Stimulated activated CD4-positive, alpha-beta T cell treated with anti-CD3 and anti-CD28 coated beads, Interleukin-2, amount 100 ng/mL, for 24 hours (primary cell): ENCODE data around the gene REXO1.
A peak's percentile ranks its signal among the peaks of the same experiment; 100 is the strongest.
"Not testable (repeated sequence)": the region's sequence is repeated elsewhere in the genome, so short reads cannot be mapped to it uniquely, and the experiment has no call there.

Experiments
- DNase-seq, 2 donors: peaks; one replicate each; pipeline ENCODE4 v3.0.0-alpha.2; 2020

Gene REXO1

DNA sequence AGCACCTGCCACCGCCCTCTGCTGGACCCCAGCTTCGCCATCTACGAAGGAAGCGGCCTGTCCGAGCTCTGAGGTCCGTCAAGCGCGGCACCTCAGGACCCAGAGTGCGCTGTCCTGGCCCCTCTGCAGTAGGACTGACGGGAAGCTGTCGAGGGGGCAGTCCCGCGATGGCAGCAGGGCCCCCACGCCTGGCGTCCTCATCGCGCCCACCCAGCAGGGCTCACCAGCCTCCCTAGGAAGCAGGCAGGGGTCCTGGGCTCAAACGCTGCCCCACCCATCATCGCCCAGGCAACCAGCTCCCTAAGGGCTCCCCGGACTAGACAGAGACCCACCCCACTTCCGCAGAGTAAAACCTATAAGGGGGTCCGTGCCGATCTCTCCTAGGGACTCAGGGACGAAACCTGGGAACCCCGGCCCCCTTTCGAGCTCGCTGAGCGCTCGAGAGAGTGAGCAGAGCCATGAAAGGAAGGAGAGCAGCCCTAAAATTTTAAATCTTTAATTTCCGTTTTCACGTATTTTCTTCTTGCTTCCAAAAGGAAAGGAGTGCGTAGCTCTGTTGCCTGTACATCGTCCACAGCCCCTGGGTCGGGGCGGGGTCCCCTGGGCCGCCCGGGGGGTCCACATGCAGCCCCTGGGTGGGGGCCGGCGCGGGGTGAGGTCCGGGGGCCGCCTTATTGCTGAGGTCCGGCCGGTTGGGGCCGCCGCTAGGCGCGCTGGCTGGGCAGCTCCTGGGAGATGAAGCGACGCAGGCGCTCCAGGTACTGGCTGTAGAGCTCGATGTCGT, 28.4 kb upstream of the REXO1 start:
- DNase-seq, result not testable (repeated sequence)

DNA sequence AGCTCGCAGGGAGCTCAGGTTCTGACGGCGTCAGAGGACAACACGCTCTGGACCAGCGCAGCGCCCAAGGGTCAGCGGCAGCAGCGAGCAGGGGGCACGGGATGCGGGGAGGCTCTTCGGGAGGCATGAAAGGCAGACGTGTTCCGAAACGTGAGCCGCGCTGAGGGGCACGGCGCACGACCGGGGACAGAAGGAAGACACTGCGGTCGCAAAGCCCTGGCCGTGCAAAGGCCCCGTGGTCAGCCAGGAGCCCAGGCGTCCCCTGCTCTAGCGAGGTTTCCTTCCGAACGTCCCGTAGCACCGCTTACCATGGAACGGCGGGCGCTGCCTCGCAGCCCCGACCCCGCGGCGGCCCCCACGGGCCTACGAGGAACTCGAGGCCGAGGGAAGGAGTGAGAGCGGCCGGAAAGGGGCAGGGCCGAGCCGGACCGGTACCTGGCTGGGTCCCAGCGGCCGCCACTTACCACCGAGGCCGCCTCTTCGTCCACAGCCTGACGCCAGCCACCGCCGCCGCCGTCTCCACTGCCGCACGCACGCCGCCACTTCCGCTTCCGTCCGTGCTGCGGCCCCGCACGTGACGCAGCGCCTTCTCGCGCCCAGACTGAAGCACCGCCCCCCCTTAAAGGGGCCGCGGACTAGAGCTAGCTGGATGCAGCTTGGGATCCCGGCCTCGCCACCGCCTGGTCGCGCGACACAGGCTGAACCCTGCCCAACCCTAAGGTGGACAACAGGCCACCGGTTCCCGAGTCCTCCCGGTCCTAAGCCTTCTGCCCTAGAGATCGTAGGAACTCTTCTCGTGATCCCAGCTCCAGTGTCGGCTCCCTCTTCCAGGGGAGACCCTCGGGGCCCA, 27.6 kb upstream of the REXO1 start:
- DNase-seq, result peak; percentile 89 to 92

DNA sequence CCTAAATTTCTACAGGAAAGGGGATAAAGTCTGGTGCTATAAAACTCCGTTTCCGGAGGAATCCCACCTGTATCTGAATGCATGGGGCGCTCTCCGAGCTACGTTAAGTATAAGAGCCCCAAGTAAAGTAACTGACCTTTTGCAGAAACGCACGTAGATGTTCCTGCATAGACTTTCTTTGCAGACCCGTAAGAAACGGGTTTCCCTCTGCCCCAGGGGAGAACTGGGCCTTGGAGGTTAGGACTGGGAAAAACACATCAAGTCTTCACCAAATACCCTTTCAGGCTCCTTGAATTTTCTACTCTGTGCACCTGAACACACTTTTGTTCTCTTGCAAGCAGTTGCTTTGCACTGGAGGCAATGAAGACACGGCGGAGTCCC, 27.0 kb upstream of the REXO1 start:
- DNase-seq, result not testable (repeated sequence)

DNA sequence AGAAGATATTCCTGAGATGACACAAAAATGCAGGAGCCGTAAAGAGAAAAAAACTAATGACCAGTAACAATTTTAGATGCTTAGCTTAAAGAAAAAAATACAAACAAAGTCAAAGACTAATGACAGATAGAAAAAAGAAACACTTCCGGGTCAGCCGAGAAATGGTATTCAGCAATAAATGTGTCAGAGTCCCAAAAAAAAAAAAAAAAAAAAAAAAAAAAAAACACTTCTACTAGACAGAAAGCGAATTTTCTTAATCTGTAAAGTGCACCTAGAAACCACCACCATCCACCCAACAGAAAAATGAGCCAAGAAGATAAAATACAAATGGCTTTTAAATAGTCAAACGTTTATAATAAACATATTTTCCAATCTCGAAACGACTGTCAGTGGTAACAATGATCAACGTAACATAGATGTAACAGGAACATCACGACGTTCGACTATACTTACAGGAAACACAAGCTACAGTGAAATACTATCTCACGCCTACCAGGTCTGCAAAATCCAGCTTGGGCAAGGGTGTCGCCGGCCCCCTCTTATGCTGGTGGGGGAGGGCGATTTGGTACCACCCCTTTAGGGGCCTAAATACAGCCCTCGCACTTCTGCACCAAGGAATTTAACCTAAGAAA, 26.4 kb upstream of the REXO1 start:
- DNase-seq, result no peak

DNA sequence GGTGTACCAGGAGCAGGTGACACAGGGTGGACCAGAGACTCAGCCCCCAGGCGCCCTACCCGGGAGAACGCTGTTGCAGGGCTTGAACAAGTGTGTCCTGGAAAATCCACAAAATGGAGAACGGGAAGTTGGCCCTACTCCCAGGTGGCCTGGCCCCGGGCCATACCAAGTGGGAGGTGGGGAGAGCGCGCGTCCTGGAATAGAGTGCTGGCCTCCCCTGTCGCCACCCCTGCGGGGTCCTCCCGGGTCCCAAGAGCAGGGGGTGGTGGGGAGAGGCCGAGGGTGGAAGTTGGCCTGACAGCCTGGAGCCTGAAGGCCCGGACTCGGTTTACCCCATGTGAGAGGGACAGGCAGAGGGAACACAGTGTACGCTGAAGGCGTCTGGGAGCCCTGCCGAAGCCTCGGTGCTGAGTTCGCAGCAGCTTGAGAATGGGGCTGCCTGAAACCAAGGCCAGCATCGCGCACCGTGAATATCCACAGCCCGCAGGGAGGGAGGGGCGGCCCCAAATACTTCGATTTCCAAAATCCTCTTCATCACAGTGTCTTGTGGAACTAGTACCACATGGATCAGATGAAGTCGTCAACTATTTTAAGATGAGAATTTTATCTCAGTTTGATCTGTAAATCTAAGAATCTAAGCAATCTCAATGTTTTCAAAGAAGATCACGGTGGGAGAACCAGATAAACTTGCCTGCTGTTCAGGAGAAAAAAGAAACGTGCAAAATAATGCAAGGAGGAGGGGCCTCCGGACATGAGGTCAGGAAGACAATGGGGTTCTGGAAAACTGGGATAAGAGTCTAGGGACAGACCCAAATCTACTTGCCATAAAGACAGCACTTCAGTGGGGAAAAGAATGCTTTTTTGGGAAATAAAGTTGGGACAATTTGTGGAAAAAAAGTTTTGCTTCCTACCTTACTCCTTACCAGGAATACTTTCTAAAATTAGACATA, 25.5 kb upstream of the REXO1 start:
- no peak for DNase-seq

DNA sequence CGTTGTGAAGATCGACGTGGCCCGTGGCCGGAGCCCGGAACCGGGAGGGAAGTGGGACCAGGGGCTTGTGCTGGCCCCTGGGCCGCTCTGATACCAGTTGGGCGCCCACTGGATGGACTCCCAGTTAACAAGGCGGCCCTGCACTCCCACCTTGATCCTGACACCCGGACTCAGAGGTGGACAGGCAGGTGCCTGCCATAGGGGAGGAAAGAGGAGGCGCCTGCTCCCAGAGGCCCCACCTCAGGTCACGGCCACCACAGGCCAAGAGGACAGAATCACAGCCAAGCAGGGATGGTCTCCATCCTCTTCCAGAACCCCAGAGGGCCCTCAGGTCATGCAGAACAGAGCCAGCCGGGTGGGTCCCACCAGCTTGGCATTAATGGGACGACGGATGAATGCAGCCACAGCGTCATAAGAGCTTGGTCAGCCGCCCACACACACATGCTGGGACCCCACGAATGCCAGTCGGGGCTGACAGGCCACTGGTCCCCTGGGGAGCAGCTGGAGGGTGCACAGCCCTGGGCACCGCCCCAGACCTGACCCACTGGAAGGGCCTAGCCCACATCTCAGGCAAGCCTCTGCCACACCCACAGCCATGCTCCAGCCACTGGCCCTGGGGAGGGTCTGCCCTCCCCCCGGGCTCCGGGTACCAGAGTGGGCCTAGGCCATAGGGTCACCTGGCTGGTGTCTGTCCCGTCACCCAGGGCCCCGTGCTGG, 24.7 kb upstream of the REXO1 start:
- no peak for DNase-seq

DNA sequence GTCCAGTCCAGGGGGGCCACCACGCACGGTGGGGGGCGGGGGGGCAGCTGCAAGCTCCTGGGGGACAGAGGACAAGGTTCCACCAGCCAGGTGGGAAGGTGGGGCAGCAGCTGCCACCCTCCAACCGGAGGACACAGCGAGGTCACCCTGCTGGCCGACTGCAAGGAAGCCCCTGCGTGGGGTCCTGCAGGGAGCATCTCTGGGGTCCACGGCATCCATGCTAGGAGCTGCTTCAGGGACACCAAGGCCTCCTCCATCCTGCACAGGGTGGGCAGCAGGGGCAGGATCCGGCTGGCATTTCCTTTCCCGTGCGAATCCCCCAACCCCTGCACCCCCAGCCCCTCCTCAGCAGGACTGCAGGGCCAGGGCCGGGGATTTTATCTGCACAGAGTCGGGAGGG, 23.3 kb upstream of the REXO1 start:
- DNase-seq, result no peak

DNA sequence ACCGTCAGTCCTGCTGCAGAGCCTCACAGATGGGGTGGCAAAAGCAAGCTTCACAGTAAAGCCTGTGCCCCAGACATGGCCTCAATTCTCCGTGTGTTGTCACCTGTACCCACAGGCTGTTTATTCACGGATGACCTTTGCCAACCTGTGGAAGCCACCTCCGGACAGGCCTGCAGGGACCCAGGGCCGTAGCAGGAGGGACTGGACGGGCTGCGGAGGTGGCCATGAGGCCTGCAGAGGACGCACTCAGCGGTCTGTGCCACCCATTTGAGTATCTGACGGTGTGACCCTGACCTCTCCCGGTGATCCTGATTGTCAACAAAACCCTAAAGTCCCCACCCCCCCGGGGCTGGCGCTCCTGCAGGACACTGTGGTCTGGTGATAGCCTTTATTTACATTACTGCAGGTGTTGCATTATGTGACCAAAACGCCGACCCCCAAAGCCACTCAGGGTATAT, 22.9 kb upstream of the REXO1 start:
- no peak for DNase-seq

DNA sequence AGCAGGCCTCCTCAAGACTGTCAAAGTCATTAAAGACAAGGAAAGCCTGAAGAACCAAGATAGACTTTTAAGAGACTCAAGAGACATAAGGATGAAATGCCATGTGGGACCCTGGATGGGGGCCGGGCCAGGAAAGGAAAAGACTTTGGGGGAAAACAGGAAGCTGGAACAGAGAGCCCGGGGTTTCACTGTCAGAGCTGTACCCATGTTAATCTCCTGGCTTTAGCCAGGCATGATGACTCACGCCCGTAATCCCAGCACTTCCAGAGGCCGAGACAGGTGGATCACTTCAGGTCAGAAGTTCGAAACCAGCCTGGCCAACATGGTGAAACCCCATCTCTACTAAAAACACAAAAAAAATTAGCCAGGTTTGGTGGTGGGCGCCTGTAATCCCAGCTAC, 20.7 kb upstream of the REXO1 start:
- no peak for DNase-seq

DNA sequence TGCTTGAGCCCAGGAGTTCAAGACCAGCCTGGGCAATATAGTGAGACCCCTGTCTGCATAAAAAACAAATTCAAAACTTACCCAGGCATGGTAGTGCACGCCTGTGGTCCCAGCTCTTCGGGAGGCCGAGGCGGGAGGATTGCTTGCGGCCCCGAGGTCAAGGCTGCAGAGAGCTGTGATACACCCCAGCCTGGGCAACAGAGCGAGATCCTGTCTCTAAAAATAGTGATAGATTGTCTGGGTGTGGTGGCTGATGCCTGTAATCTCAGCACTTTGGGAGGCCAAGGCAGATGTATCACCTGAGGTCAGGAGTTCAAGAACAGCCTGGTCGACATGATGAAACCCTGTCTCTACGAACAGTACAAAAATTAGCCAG, 19.1 kb upstream of the REXO1 start:
- no peak for DNase-seq

DNA sequence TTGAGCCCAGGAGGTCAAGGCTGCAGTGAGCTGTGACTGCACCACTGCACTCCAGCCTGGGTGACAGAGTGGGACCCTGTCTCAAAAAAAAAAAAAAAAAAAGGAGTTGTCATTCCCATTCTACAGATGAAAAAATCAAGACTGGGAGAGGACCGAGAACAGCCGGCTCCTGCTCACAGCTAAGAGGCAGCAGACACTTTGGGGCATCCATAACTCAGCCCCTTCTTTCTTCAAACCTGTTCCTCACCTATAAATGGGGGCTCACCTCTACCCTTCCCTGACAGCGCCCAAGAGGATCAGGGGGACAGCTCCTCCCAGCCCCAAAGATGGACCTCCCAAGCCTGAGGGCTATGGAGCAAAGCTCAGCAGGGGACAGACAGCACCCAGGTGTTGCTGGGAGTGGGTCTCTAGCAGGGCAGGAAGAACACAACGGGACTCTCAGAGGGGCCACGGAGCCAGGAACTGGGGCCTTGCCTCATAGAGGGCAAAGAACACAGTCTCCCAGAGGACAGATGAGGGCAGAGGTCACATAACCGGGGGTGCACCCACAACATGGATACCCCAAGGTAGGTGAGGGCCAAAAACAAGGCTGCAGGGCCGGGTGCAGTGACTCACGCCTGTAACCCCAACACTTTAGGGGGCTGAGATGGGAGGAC, 18.5 kb upstream of the REXO1 start:
- DNase-seq, result no peak

DNA sequence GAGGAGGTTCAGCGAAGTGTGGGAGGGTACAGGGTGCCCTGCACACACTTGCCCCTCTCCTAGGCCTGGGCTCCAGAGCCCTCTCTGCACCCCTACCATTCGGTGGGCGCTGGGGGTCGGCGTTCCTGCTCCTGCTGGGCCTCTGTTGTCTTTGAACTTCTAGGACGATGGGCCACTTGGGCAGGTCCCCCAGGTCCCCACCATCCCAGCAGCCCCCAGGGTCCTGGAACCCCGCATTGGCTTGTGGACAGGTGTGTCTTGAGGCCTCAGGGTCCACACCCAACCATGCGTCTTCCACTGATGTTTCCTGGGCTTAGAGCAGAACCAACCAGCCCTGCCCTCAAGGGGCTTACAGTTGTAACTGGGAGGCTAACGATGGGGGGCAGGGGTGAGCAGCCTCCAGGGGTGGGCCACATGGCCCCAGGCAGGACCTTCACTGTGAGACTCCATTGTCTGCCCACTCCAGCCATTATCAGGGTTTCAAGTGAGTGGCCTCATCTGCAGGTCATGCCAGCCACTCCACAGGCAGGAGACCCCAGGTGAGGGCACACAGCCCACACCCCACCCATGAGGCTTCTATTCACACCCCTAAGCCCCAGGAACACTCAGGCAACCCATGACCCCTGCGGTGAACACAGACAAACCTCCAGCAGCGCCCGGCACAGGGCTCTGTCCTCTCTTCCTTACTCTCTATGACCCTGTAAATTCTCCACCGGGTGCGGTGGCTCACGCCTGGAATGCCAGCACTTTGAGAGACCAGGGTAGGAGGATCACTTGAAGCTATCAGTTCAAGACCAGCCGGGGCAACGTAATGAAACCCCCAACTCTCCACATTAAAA, 17.1 kb upstream of the REXO1 start:
- DNase-seq, result no peak

DNA sequence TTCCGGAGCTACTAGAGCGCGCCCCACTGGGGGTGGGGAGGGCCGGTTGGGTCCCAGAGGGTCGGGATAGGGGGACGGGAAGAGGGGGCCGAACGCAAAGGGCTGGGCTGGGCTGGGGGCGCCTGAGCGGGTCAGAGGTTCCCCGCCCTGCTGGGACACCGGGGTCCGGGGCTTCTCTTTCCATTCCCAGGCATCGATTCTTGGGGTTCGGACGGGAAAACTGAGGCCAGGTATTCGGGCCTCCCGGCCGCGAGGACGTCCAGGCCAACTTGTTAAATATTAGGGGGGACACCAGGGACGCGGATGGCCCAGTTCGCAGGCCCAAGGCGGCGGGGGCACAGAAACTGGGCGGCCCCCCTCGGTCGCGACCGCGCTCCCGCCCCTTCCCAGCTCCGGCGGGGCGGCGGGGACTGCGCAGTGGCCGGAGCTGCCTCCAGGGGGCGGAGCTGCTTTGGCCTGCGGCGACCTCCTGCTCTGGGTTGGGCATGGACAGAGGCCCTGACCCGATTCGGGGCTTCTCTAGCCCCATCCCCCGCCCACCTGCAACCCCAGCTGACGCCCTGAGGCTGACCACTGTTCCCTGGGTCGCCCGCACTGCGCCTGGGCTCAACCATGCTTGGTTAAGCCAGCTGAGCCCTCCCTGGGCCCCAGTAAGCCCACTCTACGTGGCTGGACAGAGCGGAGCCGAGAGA, 16.3 kb upstream of the REXO1 start:
- peak; percentile 69 to 72 for DNase-seq

DNA sequence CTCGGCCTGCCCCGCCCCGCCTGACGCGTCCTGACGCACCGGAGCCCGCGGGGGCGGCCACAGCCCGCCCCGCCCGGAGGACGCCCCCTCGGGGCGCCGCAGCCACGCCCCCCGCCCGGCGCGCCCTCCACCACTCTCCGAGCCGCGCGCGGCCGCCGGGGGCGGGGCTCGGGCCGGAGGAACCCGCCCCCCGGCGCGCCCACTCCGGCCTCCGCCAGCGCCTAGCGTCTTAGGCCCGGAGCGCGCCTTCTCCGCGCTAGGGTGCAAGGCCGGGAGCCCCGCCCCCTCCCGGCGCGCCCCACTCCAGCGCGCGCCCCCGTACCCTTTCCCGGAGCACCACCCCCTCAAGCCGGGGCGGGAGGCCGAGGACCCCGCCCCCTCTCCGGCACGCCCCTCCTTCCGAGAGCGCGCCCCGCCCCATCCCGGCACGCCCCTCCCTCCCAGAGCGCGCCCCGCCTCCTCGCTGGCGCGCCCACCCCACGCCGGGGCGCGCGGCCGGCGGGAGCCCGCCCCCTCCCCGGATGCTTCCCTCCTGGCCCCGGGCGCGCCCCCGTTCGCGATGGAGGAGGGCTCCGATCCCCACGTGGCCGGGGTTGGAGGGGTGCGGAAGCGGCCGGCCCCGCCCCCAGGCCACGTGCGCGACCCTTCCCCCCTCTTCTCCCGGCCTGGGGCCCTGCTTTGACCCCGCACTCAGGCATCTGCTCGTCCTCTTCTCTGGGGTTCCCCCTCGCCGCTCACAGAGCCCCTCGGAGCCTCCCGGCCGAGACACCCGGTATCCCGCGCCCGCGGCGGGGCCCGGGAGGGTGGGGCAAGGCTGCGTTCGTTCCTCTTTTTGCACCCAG, 15.6 kb upstream of the REXO1 start:
- DNase-seq, result peak; percentile 94 to 95

DNA sequence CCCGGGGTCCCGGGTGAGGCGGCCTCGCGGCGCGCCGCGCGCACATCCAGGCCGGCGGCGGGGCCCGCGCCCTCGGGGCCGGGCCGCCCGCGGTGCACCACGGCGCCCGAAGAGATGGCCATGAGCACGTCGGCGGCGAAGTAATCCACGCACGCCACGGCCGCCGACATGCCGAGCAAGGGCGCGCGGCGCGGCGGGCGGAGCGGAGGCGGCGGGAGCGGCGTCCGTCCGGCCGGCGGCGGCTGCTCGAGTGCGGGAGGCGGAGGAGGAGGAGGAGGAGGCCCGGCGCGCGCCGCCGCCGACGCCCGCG, 15.0 kb upstream of the REXO1 start, which contains the start of gene KLF16:
TSS of gene KLF16 (minus strand) at position 252 of the 310 bp plus-strand sequence. CDS start at position 170, 82 bp downstream.
- DNase-seq, result no peak

DNA sequence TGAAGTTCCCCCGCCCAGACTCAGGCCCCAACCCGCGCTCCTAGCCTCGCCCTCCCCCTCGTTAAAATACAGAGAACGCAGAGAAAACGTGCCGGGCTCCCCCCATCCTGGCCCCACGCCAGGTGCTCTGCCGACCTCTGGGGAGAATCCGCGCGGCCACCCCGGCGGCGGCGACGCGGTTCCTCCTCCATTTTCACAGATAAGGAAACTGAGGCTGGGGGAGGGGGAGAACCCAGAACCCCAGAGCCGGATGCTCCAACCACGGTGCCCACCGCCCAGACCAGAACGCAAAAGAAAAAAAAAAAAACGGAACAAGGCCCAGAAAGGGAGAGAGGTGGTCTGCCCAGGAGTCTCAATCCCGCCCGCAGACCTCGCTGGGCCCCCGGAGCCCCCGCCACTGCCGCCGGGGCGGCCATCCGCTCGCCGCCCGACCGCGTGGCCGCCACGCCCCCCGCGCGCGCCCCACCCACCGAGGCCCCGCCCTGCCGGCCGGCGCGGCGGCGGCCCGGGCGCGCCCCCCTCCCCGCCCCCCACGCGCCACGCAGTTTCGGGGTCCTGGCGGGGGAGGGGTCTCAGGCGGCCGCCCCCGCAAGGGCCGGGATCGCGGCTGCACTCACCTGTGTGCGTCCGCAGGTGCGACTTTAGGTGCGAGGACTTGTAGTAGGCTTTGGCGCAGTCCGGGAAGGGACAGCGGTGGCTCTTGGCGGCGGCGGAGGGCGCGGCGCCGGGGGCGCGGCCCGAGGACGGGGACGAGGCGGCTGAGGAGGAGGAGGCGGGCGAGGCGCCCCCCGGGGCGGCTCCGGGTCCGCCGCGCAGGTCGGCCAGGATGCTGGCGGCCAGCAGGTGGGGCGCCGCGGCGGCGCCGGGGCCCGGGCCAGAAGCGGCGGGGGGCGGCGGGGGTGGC, 14.4 kb upstream of the REXO1 start:
- peak; percentile 66 to 73 for DNase-seq

DNA sequence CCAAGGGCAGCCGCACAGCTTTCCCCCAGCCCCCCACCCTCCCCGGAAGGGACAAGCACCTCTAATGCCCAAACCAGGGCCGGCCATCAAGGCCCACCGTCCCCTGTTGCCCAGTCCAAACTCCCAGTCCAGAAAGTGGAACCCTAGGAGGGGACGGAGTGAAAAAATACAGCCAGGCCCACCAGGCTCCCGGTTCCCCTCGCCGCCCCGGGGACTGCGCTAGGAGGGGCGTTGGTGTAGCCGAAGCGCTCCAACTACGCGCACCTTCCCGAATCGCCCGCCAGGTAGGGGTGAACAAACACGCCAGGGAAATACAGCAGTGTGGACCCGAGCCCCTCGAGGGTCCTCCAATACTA, 13.8 kb upstream of the REXO1 start:
- no peak for DNase-seq

DNA sequence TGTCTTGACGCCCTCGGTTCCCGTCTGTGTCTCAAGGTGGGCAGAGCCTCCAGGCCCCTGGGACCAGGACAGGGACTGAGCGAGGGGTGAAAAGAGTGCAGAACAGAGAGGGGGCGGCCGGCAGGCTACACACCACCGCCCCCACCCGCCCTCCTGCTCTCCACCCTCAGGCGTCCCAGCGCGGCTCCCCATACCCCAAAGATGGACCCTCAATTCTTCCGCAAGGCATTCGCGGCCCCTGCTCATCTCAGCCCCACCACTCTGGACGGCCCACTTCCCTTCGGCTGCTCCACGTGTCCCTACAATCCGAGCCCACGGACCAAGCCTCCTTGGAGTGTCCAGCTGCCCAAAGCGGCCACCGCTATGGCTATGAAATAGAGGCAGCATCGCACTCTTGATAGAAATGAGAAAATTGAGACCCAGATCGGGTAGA, 13.3 kb upstream of the REXO1 start:
- DNase-seq, result no peak
